ENCODE data around the gene VDR.

Gene VDR

DNA sequence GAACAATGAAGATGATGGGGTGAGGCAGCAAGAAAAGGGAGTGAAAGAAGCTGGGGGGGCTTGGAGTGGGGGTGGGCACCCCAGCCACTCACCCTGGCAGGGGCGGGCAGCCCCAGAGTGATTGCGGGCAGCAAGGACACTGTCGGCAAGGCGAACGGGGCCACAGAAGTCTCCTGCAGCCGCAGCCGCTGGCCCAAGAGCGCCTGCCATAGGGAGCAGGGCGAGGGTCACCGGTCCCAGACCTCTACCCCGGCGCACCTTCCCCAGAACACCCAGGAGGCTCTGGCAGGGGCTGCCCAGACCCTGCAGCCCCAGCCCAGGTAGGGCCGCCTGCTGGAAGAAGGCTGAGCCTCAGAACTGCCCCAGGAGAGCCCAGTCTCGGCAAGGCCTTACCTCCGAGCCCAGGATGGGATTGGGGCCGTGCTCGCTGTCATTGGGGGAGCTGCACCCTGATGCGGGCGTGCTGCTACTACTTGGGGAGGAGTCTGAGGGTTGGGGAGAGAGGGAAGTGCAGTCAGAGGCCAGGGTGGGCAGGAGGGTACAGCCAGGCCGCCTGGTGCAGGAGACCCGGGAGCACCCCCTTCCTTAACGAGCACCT, 108.9 kb downstream of the VDR start:
- H3K27ac ChIP-seq = peak overlapping the region; percentile 44
- no peak for DNase-seq (ENCODE audit: low spot score)
- no peak for TF ChIP-seq CTCF (conservative IDR thresholded peaks at IDR 0.05; ENCODE audit: low read depth)
- ChIA-PET POLR2A (ENCODE audit: low non-redundant PET) (interaction anchor here (0.6 kb wide), 1 partner anchor 16 kb away, joined by 4 read pairs; no protein-coding TSS in a partner anchor), CTCF (interaction anchor here (0.6 kb wide), 2 partner anchors 15 to 36 kb away, joined by 3 read pairs; no protein-coding TSS in a partner anchor)

GRCh38 chr12:47795121-47795813, 109.5 kb downstream of the VDR start:
- peak overlapping the region; percentile 44 for H3K27ac ChIP-seq
- CTCF ChIA-PET = interaction anchor here (0.6 to 0.7 kb wide), 2 partner anchors 35 to 768 kb away, joined by 3 read pairs; no protein-coding TSS in a partner anchor
- DNase-seq (ENCODE audit: low spot score) = no peak
- TF ChIP-seq CTCF (conservative IDR thresholded peaks at IDR 0.05; ENCODE audit: low read depth) = no peak
- POLR2A ChIA-PET (ENCODE audit: low non-redundant PET) = interaction anchor here (0.6 kb wide), 1 partner anchor 16 kb away, joined by 4 read pairs; no protein-coding TSS in a partner anchor

- TF ChIP-seq CTCF (conservative IDR thresholded peaks at IDR 0.05; ENCODE audit: low read depth) = no peak
- POLR2A ChIA-PET (ENCODE audit: low non-redundant PET) = no interaction called here
- CTCF ChIA-PET = interaction anchor here (0.6 to 0.7 kb wide), 2 partner anchors 18 to 767 kb away, joined by 3 read pairs; no protein-coding TSS in a partner anchor
- H3K27ac ChIP-seq = peak overlapping the region; percentile 44
- no peak for DNase-seq (ENCODE audit: low spot score)
These were observed 110.1 kb downstream of the VDR start for GRCh38 chr12:47794679-47795078.

DNA sequence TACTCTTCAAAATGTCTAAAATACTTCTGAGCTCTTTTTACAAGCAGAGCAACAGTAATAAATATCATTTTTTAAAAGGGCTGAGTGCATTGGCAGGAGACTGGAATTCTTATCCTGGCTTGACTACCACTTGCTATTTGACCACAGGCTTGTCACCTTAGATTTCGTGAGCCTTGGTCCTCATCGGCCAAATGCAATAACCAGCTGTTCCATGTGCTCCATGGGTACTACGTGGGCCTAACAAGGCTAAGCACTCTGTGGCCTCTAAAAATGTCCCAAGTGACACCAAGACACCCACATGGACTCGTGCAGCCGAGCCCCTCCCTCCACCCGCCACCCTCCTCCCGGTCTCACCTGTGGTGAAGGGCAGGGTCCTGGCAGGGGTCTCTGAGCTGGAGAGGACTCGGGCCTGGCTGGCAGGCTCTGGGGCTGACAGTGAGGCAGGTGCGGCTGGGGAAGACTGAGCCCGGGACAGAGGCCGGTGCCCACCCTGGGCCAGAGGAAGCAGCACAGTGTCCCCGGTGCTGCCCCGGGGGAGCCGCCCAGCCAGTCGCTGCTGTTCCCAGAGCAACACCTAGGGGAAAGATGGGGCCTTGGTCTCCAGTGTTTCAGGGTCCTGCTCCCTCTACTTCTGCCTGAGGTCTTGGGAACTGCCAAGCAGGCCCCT, 111.6 kb downstream of the VDR start:
- no peak for DNase-seq (ENCODE audit: low spot score)
- no peak for TF ChIP-seq CTCF (conservative IDR thresholded peaks at IDR 0.05; ENCODE audit: low read depth)
- ChIA-PET CTCF (interaction anchor here (1.2 kb wide), 1 partner anchor 50 kb away, joined by 3 read pairs; no protein-coding TSS in a partner anchor), POLR2A (ENCODE audit: low non-redundant PET) (interaction anchor here (0.5 kb wide), 1 partner anchor 10 kb away, joined by 4 read pairs; no protein-coding TSS in a partner anchor)
- H3K27ac ChIP-seq = peak overlapping the region; percentile 44

DNA sequence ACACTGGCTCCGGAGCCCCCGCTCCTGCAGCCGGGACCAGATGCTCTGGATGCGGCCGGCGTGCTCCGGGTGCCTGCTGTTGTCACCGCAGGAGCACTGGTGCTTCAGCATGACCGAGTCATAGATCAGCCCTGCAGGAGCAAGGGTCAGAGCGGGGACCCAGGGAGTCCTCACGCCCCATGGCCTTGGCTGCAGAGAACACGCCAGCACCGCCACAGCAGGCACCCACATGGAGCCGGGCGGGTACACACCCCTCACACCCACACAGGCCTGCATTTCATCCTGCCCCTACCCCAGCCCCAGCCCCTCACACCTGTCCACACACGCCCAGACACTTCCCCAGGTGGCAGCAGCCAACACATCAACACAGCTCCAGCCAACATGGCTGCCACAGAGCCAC, 112.9 kb downstream of the VDR start:
- peak overlapping the region; percentile 51 for H3K27ac ChIP-seq
- ChIA-PET CTCF (interaction anchor here (0.6 to 2.5 kb wide), 3 partner anchors 42 to 49 kb away, joined by 3 to 9 read pairs (median 3); no protein-coding TSS in a partner anchor), POLR2A (ENCODE audit: low non-redundant PET) (no interaction called here)
- no peak for TF ChIP-seq CTCF (conservative IDR thresholded peaks at IDR 0.05; ENCODE audit: low read depth)
- DNase-seq (ENCODE audit: low spot score) = no peak
